NCI-H748 (cell line): Measurements from ENCODE around the gene NFATC2.

Experiments used
- DNase-seq: peaks from one replicate; lab custom pipeline; 2025; ENCODE audit not compliant: unreplicated experiment; lab: John Stamatoyannopoulos, UW

Gene NFATC2

GRCh38 chr20:51339721-51340450 is 202.6 kb downstream of the NFATC2 start:
- peak; percentile 81 for DNase-seq

DNA sequence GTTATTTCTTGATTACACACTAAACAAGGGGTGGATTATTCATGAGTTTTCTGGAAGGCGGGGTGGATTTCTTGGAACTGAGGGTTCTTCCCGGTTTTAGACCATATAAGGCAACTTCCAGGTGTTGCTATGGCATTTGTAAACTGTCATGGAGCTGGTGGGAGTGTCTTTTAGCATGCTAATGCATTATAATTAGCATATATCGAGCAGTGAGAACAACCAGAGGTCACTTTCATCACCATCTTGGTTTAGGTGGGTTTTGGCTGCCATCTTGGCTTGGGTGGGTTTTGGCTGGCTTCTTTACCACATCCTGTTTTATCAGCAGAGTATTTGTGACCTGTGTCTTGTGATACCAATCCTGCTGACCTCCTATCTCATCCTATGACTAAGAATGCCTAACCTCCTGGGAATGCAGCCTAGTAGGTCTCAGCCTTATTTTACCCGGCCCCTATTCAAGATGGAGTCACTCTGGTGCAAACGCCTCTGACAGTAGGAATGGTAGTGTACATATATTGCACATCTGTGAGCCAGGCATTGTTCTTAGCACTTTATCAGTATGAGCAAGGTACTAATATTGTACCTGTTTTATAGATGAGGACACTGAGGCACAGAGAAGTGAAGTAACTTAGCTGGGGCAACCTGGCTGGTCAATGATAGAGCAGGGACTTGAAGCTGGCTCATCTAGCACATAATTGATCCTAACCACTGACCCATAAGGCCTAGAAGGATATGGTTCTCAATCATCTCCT is 203.7 kb downstream of the NFATC2 start:
- DNase-seq = no peak

GRCh38 chr20:51337126-51337805 is 205.3 kb downstream of the NFATC2 start:
- no peak for DNase-seq
